ENCODE data around the gene MAPRE2.

The MAPRE2 gene

DNA sequence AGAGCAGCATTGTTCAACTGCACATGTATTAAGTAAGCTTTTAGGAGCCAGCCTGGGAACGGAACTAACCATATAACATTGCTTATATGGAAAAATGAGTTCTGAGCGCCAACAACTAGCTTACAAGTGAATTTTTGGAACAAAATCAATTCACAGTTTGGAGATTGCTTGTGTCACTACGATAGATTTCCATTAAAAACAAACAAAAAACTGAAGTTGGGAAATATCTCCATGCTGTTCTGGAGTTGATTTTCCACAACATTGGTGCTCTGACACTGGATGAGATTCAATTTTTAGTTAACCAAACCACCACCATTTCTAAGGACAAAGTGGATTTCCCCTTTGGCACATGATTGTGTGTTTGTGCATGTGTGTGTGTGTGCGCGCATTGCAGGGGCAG is 142.7 kb downstream of the MAPRE2 start:
- H3K36me3 ChIP-seq (ENCODE audit: low read depth) = no peaks in the 10 kb centered on the region
- no peaks in the 10 kb centered on the region for H3K4me1 ChIP-seq (ENCODE audit: insufficient read depth, poor library complexity, severe bottlenecking)
- H3K27me3 ChIP-seq (ENCODE audit: insufficient read depth, poor library complexity, severe bottlenecking) = no peaks in the 10 kb centered on the region
- no peak overlapping the region for H3K27ac ChIP-seq (ENCODE audit: poor library complexity, severe bottlenecking)
- no peak for DNase-seq (ENCODE audit: low spot score)
- H3K9me3 ChIP-seq (ENCODE audit: severe bottlenecking) = no peaks in the 10 kb centered on the region
- no peak for ATAC-seq (ENCODE audit: low read depth)
- no peak overlapping the region for H3K4me3 ChIP-seq (ENCODE audit: severe bottlenecking)
- TF ChIP-seq CTCF (IDR thresholded peaks at IDR 0.05; ENCODE audit: poor library complexity, severe bottlenecking) = no peak

DNA sequence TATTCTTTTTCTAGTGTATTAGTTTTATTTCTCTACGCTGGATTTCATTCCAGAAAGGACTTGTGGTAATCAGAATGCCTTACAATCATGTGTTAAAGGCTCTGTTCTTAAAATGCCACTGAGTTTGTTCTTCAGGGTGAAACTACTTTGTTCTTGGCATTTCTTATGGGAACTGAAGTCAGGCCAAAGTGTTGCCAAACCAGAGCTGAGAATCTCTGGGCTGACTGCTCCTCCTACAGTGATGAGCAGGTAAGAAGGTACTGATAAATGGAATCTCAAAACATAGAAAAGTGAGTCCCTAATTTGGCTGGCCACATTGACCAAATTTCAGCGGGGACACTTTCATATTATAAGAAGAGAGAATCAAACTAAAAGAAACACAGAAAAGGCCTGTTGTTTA is 144.6 kb downstream of the MAPRE2 start:
- H3K4me3 ChIP-seq (ENCODE audit: severe bottlenecking) = no peak overlapping the region
- no peaks in the 10 kb centered on the region for H3K27me3 ChIP-seq (ENCODE audit: insufficient read depth, poor library complexity, severe bottlenecking)
- no peak for DNase-seq (ENCODE audit: low spot score)
- TF ChIP-seq CTCF (IDR thresholded peaks at IDR 0.05; ENCODE audit: poor library complexity, severe bottlenecking) = no peak
- no peaks in the 10 kb centered on the region for H3K4me1 ChIP-seq (ENCODE audit: insufficient read depth, poor library complexity, severe bottlenecking)
- no peak overlapping the region for H3K27ac ChIP-seq (ENCODE audit: poor library complexity, severe bottlenecking)
- no peaks in the 10 kb centered on the region for H3K36me3 ChIP-seq (ENCODE audit: low read depth)
- no peak for ATAC-seq (ENCODE audit: low read depth)
- H3K9me3 ChIP-seq (ENCODE audit: severe bottlenecking) = no peaks in the 10 kb centered on the region

- Histone ChIP-seq H3K27me3 (ENCODE audit: insufficient read depth, poor library complexity, severe bottlenecking) (no peaks in the 10 kb centered on the region), H3K36me3 (ENCODE audit: low read depth) (no peaks in the 10 kb centered on the region), H3K4me1 (ENCODE audit: insufficient read depth, poor library complexity, severe bottlenecking) (no peaks in the 10 kb centered on the region), H3K9me3 (ENCODE audit: severe bottlenecking) (no peaks in the 10 kb centered on the region), H3K4me3 (ENCODE audit: severe bottlenecking) (no peak overlapping the region), H3K27ac (ENCODE audit: poor library complexity, severe bottlenecking) (no peak overlapping the region)
- no peak for TF ChIP-seq CTCF (IDR thresholded peaks at IDR 0.05; ENCODE audit: poor library complexity, severe bottlenecking)
- DNase-seq (ENCODE audit: low spot score) (no peak), ATAC-seq (ENCODE audit: low read depth) (no peak)
Measured at GRCh38 chr18:35186291-35187034, 145.2 kb downstream of the MAPRE2 start.

DNA sequence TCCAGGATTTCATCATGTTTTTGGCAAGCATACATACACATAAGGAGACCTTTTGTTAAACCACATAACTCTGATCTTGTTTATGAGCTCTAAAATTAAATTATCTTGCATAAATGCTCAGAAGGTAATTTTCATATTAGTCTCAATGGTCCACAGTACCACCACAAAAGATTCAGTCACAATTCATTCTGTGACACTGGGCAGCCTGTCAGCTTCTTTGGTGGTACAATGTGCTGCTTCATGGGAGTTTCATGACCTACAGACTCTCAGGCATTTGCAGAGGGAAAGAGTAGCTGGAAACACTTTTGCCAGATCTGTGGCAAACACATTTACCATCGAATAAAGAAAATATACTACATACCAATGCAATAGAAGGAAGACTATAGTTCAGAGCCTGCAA is 148.3 kb downstream of the MAPRE2 start:
- DNase-seq (ENCODE audit: low spot score) = no peak
- no peak for TF ChIP-seq CTCF (IDR thresholded peaks at IDR 0.05; ENCODE audit: poor library complexity, severe bottlenecking)
- H3K27me3 ChIP-seq (ENCODE audit: insufficient read depth, poor library complexity, severe bottlenecking) = no peaks in the 10 kb centered on the region
- no peaks in the 10 kb centered on the region for H3K36me3 ChIP-seq (ENCODE audit: low read depth)
- H3K4me3 ChIP-seq (ENCODE audit: severe bottlenecking) = no peak overlapping the region
- no peak overlapping the region for H3K27ac ChIP-seq (ENCODE audit: poor library complexity, severe bottlenecking)
- no peaks in the 10 kb centered on the region for H3K4me1 ChIP-seq (ENCODE audit: insufficient read depth, poor library complexity, severe bottlenecking)
- H3K9me3 ChIP-seq (ENCODE audit: severe bottlenecking) = no peaks in the 10 kb centered on the region
- ATAC-seq (ENCODE audit: low read depth) = no peak

GRCh38 chr18:35190948-35191697 is 149.9 kb downstream of the MAPRE2 start:
- Histone ChIP-seq H3K27me3 (ENCODE audit: insufficient read depth, poor library complexity, severe bottlenecking) (no peaks in the 10 kb centered on the region), H3K4me3 (ENCODE audit: severe bottlenecking) (no peak overlapping the region), H3K36me3 (ENCODE audit: low read depth) (no peaks in the 10 kb centered on the region), H3K9me3 (ENCODE audit: severe bottlenecking) (no peaks in the 10 kb centered on the region), H3K4me1 (ENCODE audit: insufficient read depth, poor library complexity, severe bottlenecking) (no peaks in the 10 kb centered on the region), H3K27ac (ENCODE audit: poor library complexity, severe bottlenecking) (no peak overlapping the region)
- ATAC-seq (ENCODE audit: low read depth) = no peak
- no peak for TF ChIP-seq CTCF (IDR thresholded peaks at IDR 0.05; ENCODE audit: poor library complexity, severe bottlenecking)
- DNase-seq (ENCODE audit: low spot score) = no peak

Data from RWPE2 (cell line).